GM13977 (cell line): ENCODE data around the gene C7orf33.

Source experiments
- DNase-seq: peaks from one replicate; pipeline ENCODE4 v3.0.0; 2012; ENCODE audit warnings: low spot score
- CTCF ChIP-seq: IDR thresholded peaks from 2 replicates; pipeline ENCODE4 v1.5.1; 2012; ENCODE audit warnings: mild to moderate bottlenecking, control low read depth; ENCODE audit not compliant: insufficient read depth; ENCODE audit errors: extremely low read depth, missing control alignments
- in situ Hi-C: fragments of 300-500 bp; cut with MboI; formaldehyde crosslinking; loops from one replicate; pipeline ENCODE4 v1.12.0; 2022; ENCODE audit warnings: low sequenced_read_pairs, low pct_unique_long_range_greater_than_20kb, mixed read lengths, inconsistent platforms; ENCODE audit not compliant: unreplicated experiment

The C7orf33 gene

GRCh38 chr7:148633761-148634160 lies 43.2 kb downstream of the C7orf33 start:
- no peak for DNase-seq
- TF ChIP-seq CTCF: no peak
- in situ Hi-C loops: no loop called here

GRCh38 chr7:148637094-148637493 lies 46.5 kb downstream of the C7orf33 start:
- in situ Hi-C loops: no loop called here
- TF ChIP-seq CTCF: no peak
- no peak for DNase-seq

GRCh38 chr7:148645898-148646297 lies 55.3 kb downstream of the C7orf33 start:
- TF ChIP-seq CTCF: no peak
- in situ Hi-C loops: no loop called here
- DNase-seq: no peak

GRCh38 chr7:148650232-148650858 lies 59.8 kb downstream of the C7orf33 start:
- no peak for TF ChIP-seq CTCF
- no peak for DNase-seq
- in situ Hi-C loops: no loop called here

GRCh38 chr7:148652773-148653172 lies 62.2 kb downstream of the C7orf33 start:
- DNase-seq: no peak
- no peak for TF ChIP-seq CTCF
- in situ Hi-C loops: no loop called here

- in situ Hi-C loops: no loop called here
- no peak for TF ChIP-seq CTCF
- no peak for DNase-seq
Observed at GRCh38 chr7:148657929-148658328, 67.4 kb downstream of the C7orf33 start.
